Stimulated activated CD4-positive, alpha-beta T cell treated with anti-CD3 and anti-CD28 coated beads, Interleukin-15, amount 100 ng/mL, for 1 hour (primary cell): Measurements from ENCODE around the gene ZNF560.
A peak's percentile ranks its signal among the peaks of the same experiment; 100 is the strongest.
"Not testable (repeated sequence)": the region's sequence is repeated elsewhere in the genome, so short reads cannot be mapped to it uniquely, and the experiment has no call there.

Source experiments
- DNase-seq, 2 donors: peaks; one replicate each; pipeline ENCODE4 v3.0.0-alpha.2; 2020; ENCODE audit warnings: low read depth in 1 of 2, low spot score in 1 of 2

The ZNF560 gene

GRCh38 chr19:9498183-9498902 lies at the start of gene ZNF560:
ZNF560 (minus strand) TSS chr19:9498616; CDS start chr19:9475313, 23,303 bp downstream.
- no peak for DNase-seq

- no peak for DNase-seq
Observed at GRCh38 chr19:9547870-9548269, 49.5 kb upstream of the ZNF560 start.

GRCh38 chr19:9541281-9541680 lies 42.9 kb upstream of the ZNF560 start:
- not testable (repeated sequence) for DNase-seq

- not testable (repeated sequence) for DNase-seq
Observed at GRCh38 chr19:9539921-9540320, 41.5 kb upstream of the ZNF560 start.

- not testable (repeated sequence) for DNase-seq
Observed at GRCh38 chr19:9539201-9539600, 40.8 kb upstream of the ZNF560 start.

GRCh38 chr19:9538183-9539058 lies 40.0 kb upstream of the ZNF560 start, which contains the start of gene ZNF426:
ZNF426 (minus strand) TSS chr19:9538645; CDS start chr19:9536232, 2,413 bp downstream.
- peak; percentile 51 to 76 for DNase-seq

- DNase-seq, result no peak
Observed at GRCh38 chr19:9535934-9536333, 37.5 kb upstream of the ZNF560 start.

- DNase-seq, result no peak
Observed at GRCh38 chr19:9531933-9532332, 33.5 kb upstream of the ZNF560 start.

- DNase-seq, result no peak
Observed at GRCh38 chr19:9528757-9529336, 30.4 kb upstream of the ZNF560 start.

- DNase-seq, result no peak
Observed at GRCh38 chr19:9523885-9524474, 25.6 kb upstream of the ZNF560 start.

GRCh38 chr19:9507285-9507684 lies 8.9 kb upstream of the ZNF560 start:
- DNase-seq, result no peak

- no peak for DNase-seq
Observed at GRCh38 chr19:9500796-9501195, 2.4 kb upstream of the ZNF560 start.

GRCh38 chr19:9494096-9494495 lies 4.3 kb downstream of the ZNF560 start:
- DNase-seq, result no peak

- no peak for DNase-seq
Observed at GRCh38 chr19:9487016-9487415, 11.4 kb downstream of the ZNF560 start.

- no peak for DNase-seq
Observed at GRCh38 chr19:9485140-9485539, 13.3 kb downstream of the ZNF560 start.

- no peak for DNase-seq
Observed at GRCh38 chr19:9474975-9475374, 23.4 kb downstream of the ZNF560 start.

GRCh38 chr19:9467161-9467560 lies 31.3 kb downstream of the ZNF560 start:
- no peak for DNase-seq

- no peak for DNase-seq
Observed at GRCh38 chr19:9461938-9462337, 36.5 kb downstream of the ZNF560 start.

- DNase-seq, result no peak
Observed at GRCh38 chr19:9456018-9456689, 42.3 kb downstream of the ZNF560 start.

- DNase-seq, result no peak
Observed at GRCh38 chr19:9453953-9454352, 44.5 kb downstream of the ZNF560 start.

GRCh38 chr19:9445037-9445436 lies 53.4 kb downstream of the ZNF560 start:
- no peak for DNase-seq
